CD8-positive, alpha-beta memory T cell (primary cell): ENCODE results near the gene PYGM. TPM values are rescaled to one million over a fixed set of nuclear protein-coding genes. Genes with fewer than 3 reads are reported as not detected.
A peak's percentile ranks its signal among the peaks of the same experiment; 100 is the strongest.

Experiments
- CTCF ChIA-PET: fragments of 350-600 bp; sonication (Branson Sonifier 250); formaldehyde crosslinking; loops from one replicate; lab custom pipeline; 2021; ENCODE audit warnings: antibody characterized with exemption; lab: Charles Lee
- POLR2A ChIA-PET: fragments of 350-600 bp; sonication (Branson Sonifier 250); formaldehyde crosslinking; loops from one replicate; lab custom pipeline; 2021; ENCODE audit warnings: antibody characterized with exemption; lab: Charles Lee
- DNase-seq, 5 donors: peaks; one replicate each; pipeline versions ENCODE4 v3.0.0 to v3.0.0-alpha.2; 2020 to 2022; ENCODE audit warnings: mixed read lengths in 1 of 5
- H3K27ac ChIP-seq: one replicate; pipeline ENCODE4 v1.7.0; 2013; ENCODE audit warnings: low read depth, mild to moderate bottlenecking, low read length, moderate library complexity
- H3K27me3 ChIP-seq: 2 replicates; pipeline ENCODE4 v1.7.0; 2013; ENCODE audit warnings: low read length, mild to moderate bottlenecking; ENCODE audit not compliant: insufficient read depth, poor library complexity, severe bottlenecking
- H3K36me3 ChIP-seq: 2 replicates; pipeline ENCODE4 v1.7.0; 2013; ENCODE audit warnings: mild to moderate bottlenecking, low read length, moderate library complexity; ENCODE audit not compliant: insufficient read depth
- H3K4me1 ChIP-seq: 2 replicates; pipeline ENCODE4 v1.7.0; 2013; ENCODE audit warnings: mild to moderate bottlenecking, low read length, moderate library complexity; ENCODE audit not compliant: insufficient read depth
- H3K4me3 ChIP-seq: 2 replicates; pipeline ENCODE4 v1.7.0; 2013; ENCODE audit warnings: mild to moderate bottlenecking, low read length
- H3K9me3 ChIP-seq: 2 replicates; pipeline ENCODE4 v1.7.0; 2013; ENCODE audit warnings: mild to moderate bottlenecking, low read length
- H3K27ac Mint-ChIP-seq, 8 donors: one replicate each; pipeline ENCODE4 v1.8.0; 2020 to 2021; ENCODE audit warnings: mixed read lengths in 8 of 8, mild to moderate bottlenecking in 6 of 8, inconsistent platforms in 3 of 8, moderate library complexity in 3 of 8
- H3K27me3 Mint-ChIP-seq, 2 donors: one replicate each; pipeline ENCODE4 v1.8.0; 2020 to 2021; ENCODE audit warnings: mixed read lengths in 2 of 2, mild to moderate bottlenecking in 1 of 2, moderate library complexity in 1 of 2
- H3K36me3 Mint-ChIP-seq, 3 donors: one replicate each; pipeline ENCODE4 v1.8.0; 2020 to 2021; ENCODE audit warnings: mixed read lengths in 3 of 3, inconsistent platforms in 1 of 3, mild to moderate bottlenecking in 1 of 3
- H3K4me1 Mint-ChIP-seq, 3 donors: one replicate each; pipeline ENCODE4 v1.8.0; 2020 to 2021; ENCODE audit warnings: mixed read lengths in 3 of 3, inconsistent platforms in 1 of 3, mild to moderate bottlenecking in 1 of 3
- H3K4me3 Mint-ChIP-seq, 7 donors: one replicate each; pipeline ENCODE4 v1.8.0; 2020 to 2021; ENCODE audit warnings: mixed read lengths in 7 of 7, mild to moderate bottlenecking in 6 of 7, moderate library complexity in 4 of 7, inconsistent platforms in 2 of 7
- H3K9me3 Mint-ChIP-seq, 5 donors: one replicate each; pipeline ENCODE4 v1.8.0; 2020 to 2022; ENCODE audit warnings: mixed read lengths in 5 of 5, mild to moderate bottlenecking in 3 of 5, moderate library complexity in 2 of 5, inconsistent platforms in 1 of 5
- polyA plus RNA-seq: library from polyadenylated mRNA; unstranded; fragments of 300-500 nt; fragmentation: Illumina TruSeq; gene quantifications from one replicate; pipeline ENCODE4 v1.2.3, GENCODE V29; 2021
- total RNA-seq, 2 experiments: library from RNA; stranded (reverse); gene quantifications; one replicate each; pipeline ENCODE4 v1.2.3, GENCODE V29; 2021

The PYGM gene
- total RNA-seq: 1 to 10 TPM; 2.2 TPM
- 0.15 TPM for polyA plus RNA-seq

GRCh38 chr11:64759722-64760719 is at the start of gene PYGM:
Gene PYGM, minus strand, starts transcription at chr11:64759974. Its CDS starts 76 bp downstream, at chr11:64759898.
- no peaks in the 10 kb centered on the region for H3K27me3 ChIP-seq
- H3K36me3 Mint-ChIP-seq: peaks cover 5 to 40% (median 18%) of the 10 kb centered on the region in 3 donors
- peaks cover 61% of the 10 kb centered on the region for H3K4me1 ChIP-seq
- H3K4me3 Mint-ChIP-seq: peak within 1 kb of the TSS in 6 of 7 donors; percentile 7 to 79 (median 50)
- no peaks in the 10 kb centered on the region for H3K9me3 Mint-ChIP-seq
- peak within 1 kb of the TSS; percentile 12 for H3K27ac ChIP-seq
- peaks cover 6% of the 10 kb centered on the region for H3K36me3 ChIP-seq
- H3K27ac Mint-ChIP-seq: peak within 1 kb of the TSS; percentile 63 to 97 (median 84)
- ChIA-PET POLR2A (interaction anchor here (0.7 to 15.8 kb wide), 5 partner anchors 15 to 74 kb away, joined by 3 to 220 read pairs (median 13); partner anchors contain the start of genes RASGRP2 and SF1), CTCF (interaction anchor here (0.7 to 26.7 kb wide), 7 partner anchors 8 to 71 kb away, joined by 3 to 441 read pairs (median 5); partner anchors contain the start of genes RASGRP2 and SF1)
- peak in 1 of 5 donors; percentile 39 for DNase-seq
- H3K4me1 Mint-ChIP-seq: peaks cover 55 to 66% (median 58%) of the 10 kb centered on the region in 3 donors
- H3K27me3 Mint-ChIP-seq: peaks cover 0 to 3% of the 10 kb centered on the region in 2 donors
- peak within 1 kb of the TSS; percentile 42 for H3K4me3 ChIP-seq
- H3K9me3 ChIP-seq: no peaks in the 10 kb centered on the region

- ChIA-PET CTCF (no interaction called here), POLR2A (interaction anchor here (0.9 kb wide), 1 partner anchor 27 kb away, joined by 4 read pairs; the partner anchor contains the start of gene SF1)
- Histone ChIP-seq H3K36me3 (peaks cover 22% of the 10 kb centered on the region), H3K27ac (no peak overlapping the region), H3K4me1 (peaks cover 39% of the 10 kb centered on the region), H3K27me3 (no peaks in the 10 kb centered on the region), H3K4me3 (no peak overlapping the region), H3K9me3 (no peaks in the 10 kb centered on the region)
- Mint-ChIP-seq H3K36me3 (peaks cover 0 to 60% (median 0%) of the 10 kb centered on the region in 3 donors), H3K27me3 (peaks cover 0 to 4% of the 10 kb centered on the region in 2 donors), H3K4me3 (peak overlapping the region in 6 of 7 donors; percentile 4 to 60 (median 38)), H3K27ac (peak overlapping the region in 3 of 8 donors; percentile 39 to 60 (median 42)), H3K9me3 (no peaks in the 10 kb centered on the region), H3K4me1 (peaks cover 28 to 52% (median 30%) of the 10 kb centered on the region in 3 donors)
- DNase-seq: no peak
Observed at GRCh38 chr11:64805481-64805880, 45.7 kb upstream of the PYGM start.

GRCh38 chr11:64804346-64805210 is 44.8 kb upstream of the PYGM start:
- Histone ChIP-seq H3K36me3 (peaks cover 23% of the 10 kb centered on the region), H3K27me3 (no peaks in the 10 kb centered on the region), H3K27ac (no peak overlapping the region), H3K4me1 (peaks cover 37% of the 10 kb centered on the region), H3K4me3 (no peak overlapping the region), H3K9me3 (no peaks in the 10 kb centered on the region)
- H3K4me3 Mint-ChIP-seq: peak overlapping the region in 6 of 7 donors; percentile 83 to 95 (median 88)
- H3K9me3 Mint-ChIP-seq: no peaks in the 10 kb centered on the region
- POLR2A ChIA-PET: interaction anchor here (1.1 to 4.9 kb wide), 2 partner anchors 26 to 60 kb away, joined by 4 to 46 read pairs; partner anchors contain the start of gene SF1
- H3K27ac Mint-ChIP-seq: peak overlapping the region in 6 of 8 donors; percentile 93 to 98 (median 96)
- CTCF ChIA-PET: interaction anchor here (1.0 to 2.2 kb wide), 3 partner anchors 37 to 60 kb away, joined by 3 to 9 read pairs (median 3); partner anchors contain the start of gene RASGRP2
- peaks cover 0 to 60% (median 0%) of the 10 kb centered on the region in 3 donors for H3K36me3 Mint-ChIP-seq
- H3K4me1 Mint-ChIP-seq: peaks cover 24 to 48% (median 28%) of the 10 kb centered on the region in 3 donors
- DNase-seq: no peak
- peaks cover 0 to 4% of the 10 kb centered on the region in 2 donors for H3K27me3 Mint-ChIP-seq

GRCh38 chr11:64803846-64804345 is 44.1 kb upstream of the PYGM start:
- ChIA-PET POLR2A (interaction anchor here (0.6 to 4.9 kb wide), 3 partner anchors 25 to 387 kb away, joined by 3 to 46 read pairs (median 4); partner anchors contain the start of gene SF1), CTCF (interaction anchor here (1.0 to 2.2 kb wide), 3 partner anchors 36 to 60 kb away, joined by 3 to 9 read pairs (median 3); partner anchors contain the start of gene RASGRP2)

GRCh38 chr11:64803158-64803845 is 43.5 kb upstream of the PYGM start, which contains the start of gene MAP4K2:
Gene MAP4K2, minus strand, starts transcription at chr11:64803214. Its CDS starts 65 bp downstream, at chr11:64803149.
- Mint-ChIP-seq H3K4me1 (peaks cover 23 to 45% (median 23%) of the 10 kb centered on the region in 3 donors), H3K4me3 (peak within 1 kb of the TSS; percentile 83 to 95 (median 88)), H3K36me3 (peaks cover 0 to 65% (median 3%) of the 10 kb centered on the region in 3 donors), H3K27ac (peak within 1 kb of the TSS; percentile 80 to 98 (median 96)), H3K9me3 (no peaks in the 10 kb centered on the region), H3K27me3 (peaks cover 0 to 4% of the 10 kb centered on the region in 2 donors)
- ChIA-PET CTCF (interaction anchor here (0.8 to 2.2 kb wide), 7 partner anchors 9 to 61 kb away, joined by 3 to 9 read pairs (median 3); partner anchors contain the start of gene RASGRP2), POLR2A (interaction anchor here (0.6 to 4.9 kb wide), 6 partner anchors 17 to 388 kb away, joined by 3 to 46 read pairs (median 4); partner anchors contain the start of genes CDC42BPG, RASGRP2 and SF1)
- peak; percentile 87 to 90 (median 88) for DNase-seq
- H3K27me3 ChIP-seq: no peaks in the 10 kb centered on the region
- peak within 1 kb of the TSS; percentile 83 for H3K4me3 ChIP-seq
- H3K4me1 ChIP-seq: peaks cover 28% of the 10 kb centered on the region
- H3K27ac ChIP-seq: peak within 1 kb of the TSS; percentile 78
- no peaks in the 10 kb centered on the region for H3K9me3 ChIP-seq
- H3K36me3 ChIP-seq: peaks cover 23% of the 10 kb centered on the region

More at GRCh38 chr11:64803846-64804345, 44.1 kb upstream of the PYGM start:
- H3K4me1 ChIP-seq: peaks cover 30% of the 10 kb centered on the region
- Mint-ChIP-seq H3K36me3 (peaks cover 0 to 62% (median under 1%) of the 10 kb centered on the region in 3 donors), H3K9me3 (no peaks in the 10 kb centered on the region), H3K27ac (peak overlapping the region; percentile 80 to 98 (median 96)), H3K4me3 (peak overlapping the region; percentile 83 to 95 (median 88)), H3K4me1 (peaks cover 20 to 44% (median 23%) of the 10 kb centered on the region in 3 donors), H3K27me3 (peaks cover 0 to 4% of the 10 kb centered on the region in 2 donors)
- DNase-seq: no peak
- H3K27ac ChIP-seq: peak overlapping the region; percentile 78
- peaks cover 23% of the 10 kb centered on the region for H3K36me3 ChIP-seq
- peak overlapping the region; percentile 83 for H3K4me3 ChIP-seq
- H3K9me3 ChIP-seq: no peaks in the 10 kb centered on the region
- no peaks in the 10 kb centered on the region for H3K27me3 ChIP-seq

- CTCF ChIA-PET: interaction anchor here (0.7 to 2.2 kb wide), 8 partner anchors 9 to 92 kb away, joined by 3 to 9 read pairs (median 3); no protein-coding TSS in a partner anchor
- H3K36me3 Mint-ChIP-seq: peaks cover 0 to 61% (median 3%) of the 10 kb centered on the region in 3 donors
- peak overlapping the region; percentile 44 for H3K27ac ChIP-seq
Observed at GRCh38 chr11:64802370-64803157, 42.8 kb upstream of the PYGM start.

More at GRCh38 chr11:64802370-64803157, 42.8 kb upstream of the PYGM start:
- Mint-ChIP-seq H3K27me3 (peaks cover 0 to 4% of the 10 kb centered on the region in 2 donors), H3K9me3 (no peaks in the 10 kb centered on the region), H3K4me1 (peaks cover 19 to 41% (median 21%) of the 10 kb centered on the region in 3 donors), H3K4me3 (peak overlapping the region; percentile 76 to 89 (median 79)), H3K27ac (peak overlapping the region; percentile 19 to 91 (median 82))
- Histone ChIP-seq H3K4me1 (peaks cover 28% of the 10 kb centered on the region), H3K27me3 (no peaks in the 10 kb centered on the region), H3K36me3 (peaks cover 19% of the 10 kb centered on the region), H3K9me3 (no peaks in the 10 kb centered on the region), H3K4me3 (peak overlapping the region; percentile 77)
- POLR2A ChIA-PET: interaction anchor here (0.5 to 4.9 kb wide), 11 partner anchors 8 to 1489 kb away, joined by 3 to 46 read pairs (median 4); partner anchors contain the start of genes CDC42BPG, RASGRP2 and SF1
- DNase-seq: peak in 2 of 5 donors; percentile 33 to 40
